Uterus (tissue), 4 donors: Measurements from ENCODE around the gene BABAM2. TPM values are rescaled to one million over a fixed set of nuclear protein-coding genes. Genes with fewer than 3 reads are reported as not detected.
"Not testable (repeated sequence)": the region's sequence is repeated elsewhere in the genome, so short reads cannot be mapped to it uniquely, and the experiment has no call there.

Experiments
- DNase-seq, 2 donors: peaks; one replicate each; pipeline ENCODE4 v3.0.0-alpha.2; 2019 to 2020
- H3K27ac ChIP-seq, 2 donors: fragments of 200-600 bp; sonication (generic); 1 replicate in 1 of 2; 2 replicates in 1 of 2; pipeline ENCODE4 v1.5.1; 2016 to 2018
- H3K27me3 ChIP-seq, 2 donors: fragments of 200-600 bp; sonication (generic); one replicate each; pipeline ENCODE4 v1.5.1; 2018 to 2019; ENCODE audit warnings: control low read depth in 1 of 2
- H3K36me3 ChIP-seq, 2 donors: fragments of 200-600 bp; sonication (generic); one replicate each; pipeline ENCODE4 v1.5.1; 2019; ENCODE audit warnings: control low read depth in 1 of 2
- H3K4me1 ChIP-seq, 2 donors: fragments of 200-600 bp; sonication (generic); one replicate each; pipeline ENCODE4 v1.5.1; 2018 to 2019; ENCODE audit warnings: control low read depth in 1 of 2
- H3K4me3 ChIP-seq, 2 donors: fragments of 200-600 bp; sonication (generic); 1 replicate in 1 of 2; 2 replicates in 1 of 2; pipeline ENCODE4 v1.5.1; 2018 to 2019; ENCODE audit warnings: mild to moderate bottlenecking in 1 of 2
- H3K9me3 ChIP-seq, 2 donors: fragments of 200-600 bp; sonication (generic); one replicate each; pipeline ENCODE4 v1.5.1; 2019; ENCODE audit warnings: control low read depth in 1 of 2
- POLR2A ChIP-seq, 2 donors: fragments of 450-650 bp; IDR thresholded peaks; one replicate each; pipeline ENCODE4 v1.6.1; 2016; ENCODE audit warnings: antibody characterized with exemption in 2 of 2, mild to moderate bottlenecking in 1 of 2, moderate library complexity in 1 of 2
- intact Hi-C: fragments of 100-400 bp; cut with DNase I; formaldehyde crosslinking; loops from one replicate; pipeline ENCODE4 v1.15.1; 2023; ENCODE audit warnings: low total_unique reads
- total RNA-seq, 4 donors: library from RNA; depleted of rRNA in 3 of 4; stranded (reverse); fragments of >200 nt in 3 of 4; gene quantifications; one replicate each; pipeline versions ENCODE4 v1.1.0 to v1.2.4, GENCODE V29; 2014 to 2023
- TF ChIP-seq, protein P1 (sequence below), 4 experiments: fragments of 200-600 bp in 2 of 4; fragments of 450-650 bp in 2 of 4; sonication (generic) in 2 of 4; IDR thresholded peaks; one replicate each; pipeline ENCODE4 v1.5.1; 2016 to 2019; ENCODE audit warnings: antibody characterized with exemption in 4 of 4, mild to moderate bottlenecking in 2 of 4, moderate library complexity in 1 of 4
- donor health status: DM: yes; HTN: yes; CAD: no.

Gene BABAM2
- total RNA-seq, 4 donors from 2014 or later, result 24.1 to 62.1 (median 32.5) TPM

DNA sequence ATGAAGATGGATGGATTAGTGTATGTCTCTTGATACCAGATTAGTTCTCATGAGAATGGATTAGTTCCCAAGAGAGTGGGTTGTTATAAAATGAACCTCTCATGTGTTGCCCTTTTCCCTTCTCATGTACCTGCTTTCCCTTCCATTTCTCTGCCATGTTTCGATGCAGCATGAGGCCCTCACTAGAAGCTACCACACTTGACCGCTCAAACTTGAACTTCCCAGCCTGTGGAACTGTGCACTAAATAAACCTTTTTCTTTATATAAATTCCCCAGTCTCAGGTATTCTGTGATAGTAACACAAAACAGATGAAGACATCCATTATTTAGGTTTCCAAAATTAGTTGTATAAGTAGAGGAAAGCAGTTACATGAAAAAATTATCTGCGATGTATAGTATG, 73.5 kb downstream of the BABAM2 start:
- no peak for DNase-seq
- H3K27me3 ChIP-seq, result no peaks in the 10 kb centered on the region
- no peaks in the 10 kb centered on the region for H3K9me3 ChIP-seq
- no peaks in the 10 kb centered on the region for H3K36me3 ChIP-seq
- H3K4me1 ChIP-seq, result peaks cover 0 to 6% of the 10 kb centered on the region in 2 donors
- intact Hi-C loops, result no loop called here
- no peak for TF ChIP-seq POLR2A (IDR thresholded peaks at IDR 0.05)
- TF ChIP-seq, protein P1, sequence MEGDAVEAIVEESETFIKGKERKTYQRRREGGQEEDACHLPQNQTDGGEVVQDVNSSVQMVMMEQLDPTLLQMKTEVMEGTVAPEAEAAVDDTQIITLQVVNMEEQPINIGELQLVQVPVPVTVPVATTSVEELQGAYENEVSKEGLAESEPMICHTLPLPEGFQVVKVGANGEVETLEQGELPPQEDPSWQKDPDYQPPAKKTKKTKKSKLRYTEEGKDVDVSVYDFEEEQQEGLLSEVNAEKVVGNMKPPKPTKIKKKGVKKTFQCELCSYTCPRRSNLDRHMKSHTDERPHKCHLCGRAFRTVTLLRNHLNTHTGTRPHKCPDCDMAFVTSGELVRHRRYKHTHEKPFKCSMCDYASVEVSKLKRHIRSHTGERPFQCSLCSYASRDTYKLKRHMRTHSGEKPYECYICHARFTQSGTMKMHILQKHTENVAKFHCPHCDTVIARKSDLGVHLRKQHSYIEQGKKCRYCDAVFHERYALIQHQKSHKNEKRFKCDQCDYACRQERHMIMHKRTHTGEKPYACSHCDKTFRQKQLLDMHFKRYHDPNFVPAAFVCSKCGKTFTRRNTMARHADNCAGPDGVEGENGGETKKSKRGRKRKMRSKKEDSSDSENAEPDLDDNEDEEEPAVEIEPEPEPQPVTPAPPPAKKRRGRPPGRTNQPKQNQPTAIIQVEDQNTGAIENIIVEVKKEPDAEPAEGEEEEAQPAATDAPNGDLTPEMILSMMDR (IDR thresholded peaks at IDR 0.05), result no peak
- no peak overlapping the region for H3K4me3 ChIP-seq
- no peak overlapping the region for H3K27ac ChIP-seq

DNA sequence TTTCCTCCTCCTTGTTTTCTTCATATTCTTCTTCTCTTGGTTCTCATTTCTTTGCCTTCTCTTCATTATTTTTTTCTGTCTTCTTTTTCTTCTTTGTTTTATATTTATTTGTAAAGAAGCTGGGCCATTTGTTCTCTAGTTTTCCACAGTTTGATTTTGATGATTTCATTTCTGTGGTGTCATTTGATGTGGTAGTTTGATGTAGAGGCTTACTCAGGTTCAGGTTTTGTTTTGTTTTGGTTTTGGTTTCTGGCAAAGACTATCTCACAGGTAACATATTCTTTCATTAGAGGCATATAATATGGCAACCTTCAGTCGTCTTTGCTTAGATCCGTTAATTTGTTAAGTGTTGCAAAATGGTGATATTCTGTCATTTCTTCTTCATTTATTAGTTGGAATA, 75.3 kb downstream of the BABAM2 start:
- peak overlapping the region; percentile 55 to 61 for H3K27ac ChIP-seq
- H3K9me3 ChIP-seq, result no peaks in the 10 kb centered on the region
- intact Hi-C loops, result no loop called here
- H3K4me1 ChIP-seq, result peaks cover 0 to 3% of the 10 kb centered on the region in 2 donors
- H3K27me3 ChIP-seq, result no peaks in the 10 kb centered on the region
- H3K4me3 ChIP-seq, result no peak overlapping the region
- TF ChIP-seq, protein P1 (IDR thresholded peaks at IDR 0.05), result no peak
- no peak for TF ChIP-seq POLR2A (IDR thresholded peaks at IDR 0.05)
- no peak for DNase-seq
- H3K36me3 ChIP-seq, result no peaks in the 10 kb centered on the region

DNA sequence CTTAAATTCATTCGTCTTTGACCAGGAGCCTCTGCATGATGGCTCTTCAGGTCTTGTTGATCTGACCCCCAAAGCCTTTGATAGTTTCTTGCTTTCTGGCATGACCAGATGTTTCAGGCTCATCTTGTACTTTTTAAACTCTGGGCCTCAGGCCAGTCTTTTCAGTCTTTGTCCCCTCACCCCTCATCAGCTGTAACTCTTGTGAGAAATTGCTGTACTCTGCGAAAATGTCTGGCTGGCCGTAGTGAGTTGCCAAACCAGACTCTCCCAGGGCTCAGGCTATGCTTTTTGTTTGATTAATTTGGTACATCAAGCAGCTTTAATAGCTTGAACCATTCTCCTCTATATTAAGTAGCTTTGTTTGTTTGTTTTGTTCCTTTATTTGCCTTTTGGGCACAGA, 75.9 kb downstream of the BABAM2 start:
- H3K9me3 ChIP-seq, result no peaks in the 10 kb centered on the region
- no peak for TF ChIP-seq POLR2A (IDR thresholded peaks at IDR 0.05)
- TF ChIP-seq, protein P1 (IDR thresholded peaks at IDR 0.05), result no peak
- H3K4me3 ChIP-seq, result no peak overlapping the region
- H3K27me3 ChIP-seq, result no peaks in the 10 kb centered on the region
- peaks cover 0 to 9% of the 10 kb centered on the region in 2 donors for H3K4me1 ChIP-seq
- peak overlapping the region; percentile 55 to 61 for H3K27ac ChIP-seq
- intact Hi-C loops, result no loop called here
- DNase-seq, result peak; percentile 37 to 55
- no peaks in the 10 kb centered on the region for H3K36me3 ChIP-seq

DNA sequence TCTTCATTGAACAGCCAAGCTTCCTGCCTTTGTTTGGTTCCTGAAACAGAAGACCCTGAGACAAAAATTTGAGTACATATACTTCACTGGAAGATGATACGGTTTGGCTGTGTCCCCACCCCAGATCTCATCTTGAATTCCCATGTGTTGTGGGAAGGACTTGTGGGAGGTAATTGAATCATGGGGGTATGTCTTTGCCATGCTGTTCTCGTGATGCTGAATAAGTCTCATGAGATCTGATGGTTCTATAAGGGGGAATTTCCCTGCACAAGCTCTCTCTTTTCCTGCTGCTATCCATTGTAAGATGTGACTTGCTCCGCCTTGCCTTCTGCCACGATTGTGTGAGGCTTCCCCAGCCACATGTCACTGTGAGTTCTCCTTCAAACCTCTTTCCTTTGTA, 76.5 kb downstream of the BABAM2 start:
- H3K4me1 ChIP-seq, result peaks cover 0 to 15% of the 10 kb centered on the region in 2 donors
- intact Hi-C loops, result no loop called here
- no peaks in the 10 kb centered on the region for H3K27me3 ChIP-seq
- no peak overlapping the region for H3K4me3 ChIP-seq
- H3K27ac ChIP-seq, result peak overlapping the region; percentile 55 to 61
- H3K9me3 ChIP-seq, result no peaks in the 10 kb centered on the region
- no peaks in the 10 kb centered on the region for H3K36me3 ChIP-seq
- TF ChIP-seq POLR2A (IDR thresholded peaks at IDR 0.05), result no peak
- TF ChIP-seq, protein P1 (IDR thresholded peaks at IDR 0.05), result no peak
- DNase-seq, result no peak

DNA sequence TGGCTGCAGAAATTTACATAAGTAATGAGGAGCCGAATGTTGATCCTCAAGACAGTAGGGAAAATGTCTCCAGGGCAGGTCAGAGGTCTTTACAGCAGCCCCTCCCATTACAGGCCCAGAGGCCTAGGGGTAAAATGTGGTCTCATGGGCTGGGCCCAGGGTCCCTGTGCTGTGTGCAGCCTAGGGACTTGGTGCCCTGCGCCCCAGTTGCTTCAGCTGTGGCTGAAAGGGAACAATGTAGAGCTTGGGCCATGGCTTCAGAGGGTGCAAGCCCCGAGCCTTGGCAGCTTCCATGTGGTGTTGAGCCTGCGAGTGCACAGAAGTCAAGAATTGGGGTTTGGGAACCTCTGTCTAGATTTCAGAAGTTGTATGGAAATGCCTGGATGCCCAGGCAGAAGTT, 77.5 kb downstream of the BABAM2 start:
- peaks cover 0 to 19% of the 10 kb centered on the region in 2 donors for H3K4me1 ChIP-seq
- DNase-seq, H3K36me3 ChIP-seq, H3K4me3 ChIP-seq, H3K27ac ChIP-seq, H3K27me3 ChIP-seq, H3K9me3 ChIP-seq, intact Hi-C loops: not testable (repeated sequence)

DNA sequence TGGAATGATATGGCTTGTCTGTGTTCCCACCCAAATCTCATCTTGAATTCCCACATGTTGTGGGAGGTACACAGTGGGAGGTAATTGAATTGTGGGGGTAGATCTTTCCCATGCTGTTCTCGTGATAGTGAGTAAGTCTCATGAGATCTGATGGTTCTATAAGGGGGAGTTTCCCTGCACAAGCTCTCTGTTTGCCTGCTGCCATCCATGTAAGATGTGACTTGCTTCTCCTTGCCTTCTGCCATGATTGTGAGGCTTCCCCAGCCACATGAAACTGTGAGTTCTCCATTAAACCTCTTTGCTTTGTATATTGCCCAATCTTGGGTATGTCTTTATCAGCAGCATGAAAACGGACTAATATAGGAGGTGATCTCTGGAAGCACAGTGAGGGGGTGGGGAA, 78.4 kb downstream of the BABAM2 start:
- H3K27ac ChIP-seq, H3K36me3 ChIP-seq, H3K4me3 ChIP-seq, H3K27me3 ChIP-seq, DNase-seq, H3K9me3 ChIP-seq, intact Hi-C loops: not testable (repeated sequence)
- H3K4me1 ChIP-seq, result peaks cover 0 to 19% of the 10 kb centered on the region in 2 donors
